ENCODE measurements around the gene PUSL1. TPM values are rescaled to one million over a fixed set of nuclear protein-coding genes. Genes with fewer than 3 reads are reported as not detected.
"Not testable (repeated sequence)": the region's sequence is repeated elsewhere in the genome, so short reads cannot be mapped to it uniquely, and the experiment has no call there.

Gene PUSL1
- total and polyA plus RNA-seq, 2 of the 13 experiments (the other 11 are each of a cell fraction or from before 2014, with no cell fraction given) = 8.3 to 22.2 TPM

DNA sequence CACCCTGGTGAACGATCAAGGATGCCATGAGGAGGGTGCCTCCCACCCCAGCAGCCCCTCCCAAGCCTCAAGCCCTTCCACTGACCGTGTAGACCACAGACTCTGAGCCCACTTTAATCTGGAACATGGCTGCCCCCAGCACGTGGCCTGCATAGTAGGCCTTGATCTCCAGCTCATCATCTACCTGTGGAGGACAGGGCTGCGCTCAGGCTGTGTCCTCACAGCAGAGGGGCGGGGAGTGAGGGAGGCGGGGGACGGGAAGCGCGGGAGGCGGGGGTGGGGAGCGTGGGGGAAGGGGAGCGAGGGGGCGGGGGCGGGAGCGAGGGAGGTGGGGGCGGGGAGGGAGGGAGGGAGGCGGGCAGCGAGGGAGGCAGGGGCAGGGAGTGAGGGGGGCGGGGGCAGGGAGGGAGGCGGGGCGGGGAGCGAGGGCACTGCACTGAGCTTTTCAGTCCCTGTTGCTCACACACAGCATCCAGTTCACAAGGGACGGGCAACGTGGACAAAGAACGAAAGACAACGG, 7.1 kb downstream of the PUSL1 start (continued):
- TF ChIP-seq, protein P1, sequence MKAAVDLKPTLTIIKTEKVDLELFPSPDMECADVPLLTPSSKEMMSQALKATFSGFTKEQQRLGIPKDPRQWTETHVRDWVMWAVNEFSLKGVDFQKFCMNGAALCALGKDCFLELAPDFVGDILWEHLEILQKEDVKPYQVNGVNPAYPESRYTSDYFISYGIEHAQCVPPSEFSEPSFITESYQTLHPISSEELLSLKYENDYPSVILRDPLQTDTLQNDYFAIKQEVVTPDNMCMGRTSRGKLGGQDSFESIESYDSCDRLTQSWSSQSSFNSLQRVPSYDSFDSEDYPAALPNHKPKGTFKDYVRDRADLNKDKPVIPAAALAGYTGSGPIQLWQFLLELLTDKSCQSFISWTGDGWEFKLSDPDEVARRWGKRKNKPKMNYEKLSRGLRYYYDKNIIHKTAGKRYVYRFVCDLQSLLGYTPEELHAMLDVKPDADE (CRISPR knock-in tag; IDR thresholded peaks at IDR 0.05) = no peak
- TF ChIP-seq NR2F1 (CRISPR knock-in tag; IDR thresholded peaks at IDR 0.05) (no peak), SIX1 (CRISPR knock-in tag; IDR thresholded peaks at IDR 0.05; ENCODE audit: borderline replicate concordance) (no peak), THAP11 (CRISPR knock-in tag; IDR thresholded peaks at IDR 0.05) (no peak), ZBTB46 (CRISPR knock-in tag; IDR thresholded peaks at IDR 0.05; ENCODE audit: borderline replicate concordance) (no peak), HMGA1 (CRISPR knock-in tag; conservative IDR thresholded peaks at IDR 0.05) (no peak)
- TF ChIP-seq, protein P2, sequence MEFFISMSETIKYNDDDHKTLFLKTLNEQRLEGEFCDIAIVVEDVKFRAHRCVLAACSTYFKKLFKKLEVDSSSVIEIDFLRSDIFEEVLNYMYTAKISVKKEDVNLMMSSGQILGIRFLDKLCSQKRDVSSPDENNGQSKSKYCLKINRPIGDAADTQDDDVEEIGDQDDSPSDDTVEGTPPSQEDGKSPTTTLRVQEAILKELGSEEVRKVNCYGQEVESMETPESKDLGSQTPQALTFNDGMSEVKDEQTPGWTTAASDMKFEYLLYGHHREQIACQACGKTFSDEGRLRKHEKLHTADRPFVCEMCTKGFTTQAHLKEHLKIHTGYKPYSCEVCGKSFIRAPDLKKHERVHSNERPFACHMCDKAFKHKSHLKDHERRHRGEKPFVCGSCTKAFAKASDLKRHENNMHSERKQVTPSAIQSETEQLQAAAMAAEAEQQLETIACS (CRISPR knock-in tag; IDR thresholded peaks at IDR 0.05) = no peak

GRCh38 chr1:1316199-1316598, 7.8 kb downstream of the PUSL1 start:
- H3K9ac ChIP-seq (ENCODE audit: insufficient read depth, low read depth, low read length); H2AFZ ChIP-seq (ENCODE audit: low read length); in situ Hi-C loops (cut with HindIII; ENCODE audit: extremely low pct_ligation_motif_present, low pct_unique_long_range_greater_than_20kb); DNase-seq (ENCODE audit: low spot score); BruUV-seq (replicated peaks); H4K20me1 ChIP-seq (ENCODE audit: insufficient read depth, low read length); FAIRE-seq; H3K9me3 ChIP-seq (ENCODE audit: low read length); H3K4me2 ChIP-seq (ENCODE audit: low read depth, low read length); POLR2A ChIA-PET; H3K27ac ChIP-seq (ENCODE audit: extremely low read length, insufficient read depth, low read length); H3K4me1 ChIP-seq (ENCODE audit: insufficient read depth, low read length); CTCF ChIA-PET (ENCODE audit: low intra/inter-chr PET ratio, low total read pairs); ATAC-seq; H3K4me3 ChIP-seq (replicated peaks in 1 of 3; ENCODE audit: insufficient read depth in 1 of 3, low read depth in 2 of 3, low read length in 3 of 3); intact Hi-C loops (cut with micrococcal nuclease; ENCODE audit: unreplicated experiment); H3K27me3 ChIP-seq (ENCODE audit: control insufficient read depth in 1 of 2, insufficient read depth in 2 of 2, low read length in 2 of 2): not testable (repeated sequence)
- peaks cover 20 to 60% of the 10 kb centered on the region in 2 experiments; a peak in 4 of 5 replicates for H3K36me3 ChIP-seq (replicated peaks in 1 of 2; ENCODE audit: control insufficient read depth in 1 of 2, insufficient read depth in 2 of 2, low read length in 2 of 2)
- peaks cover 12% of the 10 kb centered on the region for H3K79me2 ChIP-seq (ENCODE audit: insufficient read depth, low read length)
- WGBS (ENCODE audit: low lambda C conversion rate) = 86% methylated on average over 8 of the region's 8 CpGs

Measured in HepG2 (cell line).